ENCODE results near the gene PGBD5. TPM values are rescaled to one million over a fixed set of nuclear protein-coding genes. Genes with fewer than 3 reads are reported as not detected.

The PGBD5 gene
- polyA plus RNA-seq, 1 donor (not counting 4 experiments of a cell fraction or from before 2014, with no cell fraction given), result 0.28 TPM

- FAIRE-seq, result no peak
- dilution Hi-C loops (cut with MboI; ENCODE audit: extremely low pct_ligation_motif_present, low sequenced_read_pairs), result no loop called here
Measured at GRCh38 chr1:230299191-230300006, 126.7 kb downstream of the PGBD5 start.

DNA sequence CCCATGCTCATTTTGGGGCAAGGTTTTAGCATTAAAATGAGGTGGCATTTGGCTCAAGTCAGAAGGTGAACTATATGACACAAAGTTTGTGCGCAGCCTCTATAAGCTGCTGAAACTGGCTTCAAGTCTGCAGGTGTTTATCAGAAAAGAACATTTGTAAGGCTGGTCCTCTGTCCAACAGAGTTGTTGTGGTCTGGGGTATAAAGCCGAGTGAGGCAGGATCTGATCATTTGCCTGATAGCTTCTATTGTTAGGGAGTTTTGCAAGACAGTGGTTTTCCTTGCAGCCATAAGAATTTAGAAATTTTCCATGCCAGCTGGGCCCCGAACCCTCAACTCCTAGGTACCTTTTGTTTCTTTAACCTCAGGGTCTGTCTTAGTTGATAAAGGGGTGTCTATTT, 130.8 kb downstream of the PGBD5 start:
- no peaks in the 10 kb centered on the region for H3K9me3 ChIP-seq (ENCODE audit: control insufficient read depth, low read depth, low read length)
- H4K20me1 ChIP-seq (ENCODE audit: control insufficient read depth, extremely low read depth, insufficient read depth, low read length), result no peaks in the 10 kb centered on the region
- H3K9ac ChIP-seq (ENCODE audit: control insufficient read depth, extremely low read depth, insufficient read depth, low read length), result no peak overlapping the region
- dilution Hi-C loops (cut with MboI; ENCODE audit: extremely low pct_ligation_motif_present, low sequenced_read_pairs), result no loop called here
- DNase-seq (ENCODE audit: low read depth, low spot score) (no peak), FAIRE-seq (no peak)
- H3K9me1 ChIP-seq (ENCODE audit: control insufficient read depth, extremely low read depth, insufficient read depth, low read length), result no peaks in the 10 kb centered on the region
- TF ChIP-seq EZH2 (IDR thresholded peaks at IDR 0.05; ENCODE audit: low read length) (no peak), CTCF (optimal IDR thresholded peaks at IDR 0.05 in 1 of 3, IDR thresholded peaks at IDR 0.05 in 1 of 3, conservative IDR thresholded peaks at IDR 0.05 in 1 of 3; ENCODE audit: extremely low read depth in 1 of 3, insufficient read depth in 2 of 3, low read length in 3 of 3) (no peak)
- H3K27ac ChIP-seq (ENCODE audit: control insufficient read depth, insufficient read depth, low read length), result no peak overlapping the region
- no peak overlapping the region for H2AFZ ChIP-seq (ENCODE audit: control insufficient read depth, low read length)
- H3K36me3 ChIP-seq (ENCODE audit: control insufficient read depth in 2 of 2, extremely low read depth in 1 of 2, insufficient read depth in 2 of 2, low read length in 2 of 2), result no peaks in the 10 kb centered on the region
- no peaks in the 10 kb centered on the region for H3K4me1 ChIP-seq (ENCODE audit: control insufficient read depth, extremely low read depth, insufficient read depth, low read length)
- H3K79me2 ChIP-seq (ENCODE audit: control insufficient read depth, insufficient read depth, low read length), result no peaks in the 10 kb centered on the region
- H3K4me2 ChIP-seq (ENCODE audit: control insufficient read depth, extremely low read depth, insufficient read depth, low read depth, low read length), result no peak overlapping the region
- H3K4me3 ChIP-seq (ENCODE audit: control insufficient read depth in 2 of 3, extremely low read depth in 1 of 3, insufficient read depth in 2 of 3, low read depth in 1 of 3, low read length in 3 of 3), result no peak overlapping the region
- H3K27me3 ChIP-seq (ENCODE audit: control insufficient read depth, extremely low read depth, insufficient read depth, low read length), result peaks cover 10% of the 10 kb centered on the region

More at GRCh38 chr1:230299191-230300006, 126.7 kb downstream of the PGBD5 start:
- Histone ChIP-seq H3K9me1 (ENCODE audit: control insufficient read depth, extremely low read depth, insufficient read depth, low read length) (no peaks in the 10 kb centered on the region), H3K4me1 (ENCODE audit: control insufficient read depth, extremely low read depth, insufficient read depth, low read length) (peaks cover 2% of the 10 kb centered on the region), H3K4me3 (ENCODE audit: control insufficient read depth in 2 of 3, extremely low read depth in 1 of 3, insufficient read depth in 2 of 3, low read depth in 1 of 3, low read length in 3 of 3) (no peak overlapping the region), H3K36me3 (ENCODE audit: control insufficient read depth in 2 of 2, extremely low read depth in 1 of 2, insufficient read depth in 2 of 2, low read length in 2 of 2) (no peaks in the 10 kb centered on the region), H3K9ac (ENCODE audit: control insufficient read depth, extremely low read depth, insufficient read depth, low read length) (no peak overlapping the region), H3K79me2 (ENCODE audit: control insufficient read depth, insufficient read depth, low read length) (no peaks in the 10 kb centered on the region), H3K4me2 (ENCODE audit: control insufficient read depth, extremely low read depth, insufficient read depth, low read depth, low read length) (no peak overlapping the region), H3K9me3 (ENCODE audit: control insufficient read depth, low read depth, low read length) (no peaks in the 10 kb centered on the region), H3K27ac (ENCODE audit: control insufficient read depth, insufficient read depth, low read length) (no peak overlapping the region), H2AFZ (ENCODE audit: control insufficient read depth, low read length) (no peak overlapping the region), H3K27me3 (ENCODE audit: control insufficient read depth, extremely low read depth, insufficient read depth, low read length) (no peaks in the 10 kb centered on the region), H4K20me1 (ENCODE audit: control insufficient read depth, extremely low read depth, insufficient read depth, low read length) (no peaks in the 10 kb centered on the region)
- DNase-seq (ENCODE audit: low read depth, low spot score), result no peak
- TF ChIP-seq EZH2 (IDR thresholded peaks at IDR 0.05; ENCODE audit: low read length) (no peak), CTCF (optimal IDR thresholded peaks at IDR 0.05 in 1 of 3, IDR thresholded peaks at IDR 0.05 in 1 of 3, conservative IDR thresholded peaks at IDR 0.05 in 1 of 3; ENCODE audit: extremely low read depth in 1 of 3, insufficient read depth in 2 of 3, low read length in 3 of 3) (no peak)

Data from keratinocyte (primary cell).